GM10266 (cell line): Measurements from ENCODE around the gene PARP1.

Experiments
- DNase-seq: peaks from one replicate; pipeline ENCODE4 v3.0.0; 2012; ENCODE audit errors: extremely low spot score
- TF ChIP-seq, protein P1 (sequence below): IDR thresholded peaks from 2 replicates; pipeline ENCODE4 v1.5.1; 2012; ENCODE audit warnings: mild to moderate bottlenecking, low read depth; ENCODE audit not compliant: control insufficient read depth, insufficient read depth; ENCODE audit errors: missing control alignments

The PARP1 gene

DNA sequence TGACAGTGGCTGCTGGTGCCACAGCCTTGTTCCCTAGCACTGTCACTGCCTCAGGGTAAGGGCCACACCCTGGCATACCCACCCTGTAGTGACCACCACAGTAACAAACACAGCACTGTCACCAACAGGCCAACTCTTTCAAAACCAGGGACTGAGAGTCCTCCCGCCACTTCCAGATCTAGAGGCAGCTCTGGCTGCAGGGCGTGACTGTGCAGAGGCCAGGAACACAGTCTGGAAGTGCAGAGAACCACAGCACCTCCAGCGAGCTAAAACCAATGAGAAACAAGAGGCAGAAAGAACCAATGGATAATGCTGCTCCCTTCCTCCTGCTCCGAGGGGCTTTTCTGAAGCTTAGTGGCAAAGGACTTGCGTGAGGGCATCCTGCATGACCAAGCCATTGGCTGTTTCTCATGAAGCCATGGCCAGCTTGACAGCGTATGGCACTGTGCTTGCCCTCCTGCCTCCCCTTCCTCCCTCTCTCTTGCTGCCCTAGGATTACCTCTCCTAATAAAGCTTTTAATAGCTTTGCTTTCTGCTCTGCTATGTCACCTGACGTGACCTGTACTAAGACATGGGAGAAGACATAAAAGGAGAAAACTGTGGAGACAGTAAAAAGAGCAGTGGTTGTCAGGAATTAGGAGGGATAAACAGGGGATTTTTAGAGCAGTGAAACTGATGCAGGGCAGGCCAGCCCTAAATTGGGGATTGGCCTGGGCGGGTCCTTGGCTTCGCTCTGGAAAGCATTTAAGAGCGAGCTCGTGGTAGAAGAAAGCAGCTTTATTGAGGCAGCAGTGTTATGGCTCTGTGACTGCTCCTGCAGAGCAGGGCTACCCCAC is 7.2 kb downstream of the PARP1 start:
- TF ChIP-seq, protein P1, sequence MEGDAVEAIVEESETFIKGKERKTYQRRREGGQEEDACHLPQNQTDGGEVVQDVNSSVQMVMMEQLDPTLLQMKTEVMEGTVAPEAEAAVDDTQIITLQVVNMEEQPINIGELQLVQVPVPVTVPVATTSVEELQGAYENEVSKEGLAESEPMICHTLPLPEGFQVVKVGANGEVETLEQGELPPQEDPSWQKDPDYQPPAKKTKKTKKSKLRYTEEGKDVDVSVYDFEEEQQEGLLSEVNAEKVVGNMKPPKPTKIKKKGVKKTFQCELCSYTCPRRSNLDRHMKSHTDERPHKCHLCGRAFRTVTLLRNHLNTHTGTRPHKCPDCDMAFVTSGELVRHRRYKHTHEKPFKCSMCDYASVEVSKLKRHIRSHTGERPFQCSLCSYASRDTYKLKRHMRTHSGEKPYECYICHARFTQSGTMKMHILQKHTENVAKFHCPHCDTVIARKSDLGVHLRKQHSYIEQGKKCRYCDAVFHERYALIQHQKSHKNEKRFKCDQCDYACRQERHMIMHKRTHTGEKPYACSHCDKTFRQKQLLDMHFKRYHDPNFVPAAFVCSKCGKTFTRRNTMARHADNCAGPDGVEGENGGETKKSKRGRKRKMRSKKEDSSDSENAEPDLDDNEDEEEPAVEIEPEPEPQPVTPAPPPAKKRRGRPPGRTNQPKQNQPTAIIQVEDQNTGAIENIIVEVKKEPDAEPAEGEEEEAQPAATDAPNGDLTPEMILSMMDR = no peak
- no peak for DNase-seq

DNA sequence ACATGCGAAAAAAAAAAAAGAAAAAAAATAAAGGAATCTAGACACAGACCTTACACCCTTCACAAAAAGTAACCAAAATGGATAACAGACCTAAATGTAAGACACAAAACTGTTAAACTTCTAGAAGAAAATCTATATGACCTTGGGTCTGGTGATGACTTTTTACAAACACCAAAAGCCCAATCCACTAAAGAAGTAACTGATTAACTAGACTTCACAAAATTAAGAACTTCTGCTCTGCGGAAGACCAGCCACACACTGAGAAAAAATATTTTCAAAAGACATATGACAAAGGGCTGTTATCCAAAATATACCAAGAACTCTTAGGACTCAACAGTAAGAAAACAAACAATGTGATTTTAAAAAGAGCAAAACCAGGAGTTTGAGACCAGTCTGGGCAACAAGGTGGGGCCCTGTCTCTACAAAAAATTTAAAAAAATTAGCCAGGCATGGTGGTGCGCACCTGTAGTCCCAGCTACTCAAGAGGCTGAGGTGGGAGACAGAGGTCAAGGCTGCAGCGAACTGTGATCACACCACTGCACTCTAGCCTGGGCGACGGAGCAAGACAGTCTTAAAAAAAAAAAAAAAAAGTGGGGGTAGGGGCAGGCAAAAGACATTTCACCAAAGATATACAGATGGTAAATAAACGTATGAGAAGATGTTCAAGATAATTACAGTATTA is 9.8 kb downstream of the PARP1 start:
- TF ChIP-seq, protein P1 = no peak
- DNase-seq = no peak

DNA sequence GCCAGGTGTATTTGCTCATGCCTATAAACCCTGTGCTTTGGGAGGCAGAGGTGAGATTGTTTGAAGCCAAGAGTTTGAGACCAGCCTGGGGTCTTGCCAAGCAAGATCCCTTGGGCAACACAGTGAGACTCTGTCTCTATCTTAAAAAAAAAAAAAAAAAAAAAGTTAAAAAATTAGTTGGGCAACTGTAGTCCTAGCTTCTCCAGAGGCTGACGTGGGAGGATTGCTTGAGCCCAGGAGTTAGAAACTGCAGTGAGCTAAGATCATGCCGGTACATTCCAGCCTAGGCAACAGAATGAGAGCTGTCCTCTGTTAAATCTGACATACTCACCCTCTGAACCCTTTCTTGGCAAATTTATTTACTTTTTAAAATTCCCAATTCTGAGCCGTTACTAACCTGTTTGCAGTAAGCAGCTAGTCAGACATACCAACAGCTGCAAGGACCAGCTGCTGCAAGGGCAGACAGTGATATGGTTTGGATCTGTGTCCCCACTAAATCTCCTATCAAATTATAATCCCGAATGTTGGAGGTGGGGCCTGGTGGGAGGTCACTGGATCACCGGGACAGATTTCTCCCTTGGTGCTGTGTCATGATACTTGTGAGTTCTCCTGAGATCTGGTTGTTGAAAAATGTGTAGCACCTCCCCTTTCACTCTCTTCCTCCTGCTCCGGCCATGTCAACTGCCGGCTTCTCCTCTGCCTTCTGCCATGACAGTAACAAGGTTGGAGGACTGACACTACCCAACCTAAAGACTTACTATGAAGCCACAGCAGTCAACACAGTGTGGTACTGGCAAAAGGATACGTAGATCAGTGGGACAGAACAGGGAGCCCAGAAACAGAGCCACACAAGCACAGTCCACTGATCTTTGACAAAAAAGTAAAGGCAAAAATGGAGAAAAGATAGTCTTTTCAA is 10.6 kb downstream of the PARP1 start:
- TF ChIP-seq, protein P1 = no peak

DNA sequence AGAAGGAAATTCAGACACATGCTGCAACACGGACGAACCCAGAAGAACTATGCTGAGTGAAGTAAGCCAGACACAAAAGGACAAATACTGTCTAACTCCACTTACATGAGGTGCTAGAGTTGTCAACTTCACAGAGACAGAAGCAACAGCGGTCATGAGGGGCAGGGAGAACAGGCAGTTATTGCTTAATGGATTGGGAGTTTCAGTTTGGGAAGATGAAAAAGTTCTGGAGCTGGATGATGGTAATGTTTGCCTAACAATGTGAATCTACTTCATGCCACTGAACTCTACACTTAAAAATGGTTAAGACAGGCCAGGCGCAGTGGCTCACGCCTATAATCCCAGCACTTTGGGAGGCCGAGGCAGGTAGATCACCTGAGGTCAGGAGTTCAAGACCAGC is 12.1 kb downstream of the PARP1 start:
- TF ChIP-seq, protein P1 = no peak
- DNase-seq = no peak

More for the DNA sequence above, 10.6 kb downstream of the PARP1 start:
- DNase-seq = no peak

DNA sequence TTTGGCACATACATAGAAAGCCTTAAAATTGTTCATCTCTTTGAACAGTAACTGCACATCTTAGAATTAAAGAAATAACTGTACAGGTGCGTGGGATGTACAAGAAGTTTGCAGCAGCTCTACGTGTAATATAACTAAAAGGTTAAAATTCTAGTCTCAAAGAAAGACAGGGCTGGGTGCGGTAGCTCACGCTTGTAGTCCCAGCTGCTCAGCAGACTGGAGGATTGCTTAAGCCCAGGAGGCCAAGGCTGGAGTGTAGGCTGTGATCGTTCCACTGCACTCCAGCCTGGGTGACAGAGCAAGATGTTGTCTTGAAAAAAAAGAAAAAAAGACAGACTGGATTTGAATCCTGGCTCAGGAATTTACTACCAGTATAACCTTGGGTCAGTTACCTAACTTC is 13.4 kb downstream of the PARP1 start:
- TF ChIP-seq, protein P1 = no peak
- DNase-seq = no peak

DNA sequence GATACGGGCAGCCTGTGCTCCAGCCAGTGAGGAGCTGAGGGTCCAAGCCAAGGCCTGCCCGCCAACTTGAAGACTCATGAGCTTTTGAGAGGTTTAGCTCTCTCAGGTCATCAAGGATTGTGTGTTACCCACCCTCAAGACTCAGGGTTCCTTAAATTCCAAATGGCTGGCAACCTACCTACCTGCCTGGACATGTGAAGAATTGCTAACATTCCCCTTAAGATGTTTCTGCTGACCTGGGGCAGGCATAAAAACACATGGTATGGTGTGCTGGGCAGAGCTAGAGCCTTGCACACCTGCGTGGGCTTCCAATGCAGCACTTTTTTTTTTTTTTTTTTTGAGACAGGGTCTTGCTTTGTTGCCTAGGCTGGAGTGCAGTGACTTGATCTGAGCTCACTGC is 17.2 kb downstream of the PARP1 start:
- DNase-seq = no peak

More for the DNA sequence above, 17.2 kb downstream of the PARP1 start:
- TF ChIP-seq, protein P1 = no peak
